GM20431 (cell line): Measurements from ENCODE around the gene NUDT3.
"Not testable (repeated sequence)": the region's sequence is repeated elsewhere in the genome, so short reads cannot be mapped to it uniquely, and the experiment has no call there.

Experiments
- in situ Hi-C: fragments of 300-500 bp; cut with MseI, MboI; formaldehyde crosslinking; loops from one replicate; pipeline ENCODE4 v1.15.0; 2020; ENCODE audit warnings: low sequenced_read_pairs; ENCODE audit not compliant: unreplicated experiment

The NUDT3 gene

GRCh38 chr6:34393966-34394305, 1.5 kb upstream of the NUDT3 start:
- in situ Hi-C loops = no loop called here

- in situ Hi-C loops = no loop called here
Measured at GRCh38 chr6:34393191-34393965, 909 bp upstream of the NUDT3 start.

GRCh38 chr6:34391786-34392496, 528 bp downstream of the NUDT3 start:
- in situ Hi-C loops = no loop called here

- in situ Hi-C loops = no loop called here
Measured at GRCh38 chr6:34391473-34391785, 1.0 kb downstream of the NUDT3 start.

- in situ Hi-C loops = no loop called here
Measured at GRCh38 chr6:34390531-34391472, 1.7 kb downstream of the NUDT3 start.

GRCh38 chr6:34389034-34389433, 3.4 kb downstream of the NUDT3 start:
- in situ Hi-C loops = no loop called here

GRCh38 chr6:34388421-34388820, 4.0 kb downstream of the NUDT3 start:
- in situ Hi-C loops = no loop called here

- in situ Hi-C loops = no loop called here
Measured at GRCh38 chr6:34386316-34387137, 5.9 kb downstream of the NUDT3 start.

- in situ Hi-C loops = no loop called here
Measured at GRCh38 chr6:34385793-34386195, 6.7 kb downstream of the NUDT3 start.

GRCh38 chr6:34384321-34385153, 7.9 kb downstream of the NUDT3 start:
- in situ Hi-C loops = no loop called here

GRCh38 chr6:34383656-34384320, 8.7 kb downstream of the NUDT3 start:
- in situ Hi-C loops = no loop called here

- in situ Hi-C loops = no loop called here
Measured at GRCh38 chr6:34383161-34383631, 9.3 kb downstream of the NUDT3 start.

GRCh38 chr6:34381081-34381480, 11.4 kb downstream of the NUDT3 start:
- in situ Hi-C loops = no loop called here

- in situ Hi-C loops = no loop called here
Measured at GRCh38 chr6:34378470-34378869, 14.0 kb downstream of the NUDT3 start.

GRCh38 chr6:34377984-34378383, 14.5 kb downstream of the NUDT3 start:
- in situ Hi-C loops = no loop called here

- in situ Hi-C loops = not testable (repeated sequence)
Measured at GRCh38 chr6:34377571-34377970, 14.9 kb downstream of the NUDT3 start.

GRCh38 chr6:34375833-34376232, 16.6 kb downstream of the NUDT3 start:
- in situ Hi-C loops = no loop called here

GRCh38 chr6:34374508-34374907, 18.0 kb downstream of the NUDT3 start:
- in situ Hi-C loops = no loop called here
